GM12864 (cell line): Measurements from ENCODE around the gene HTR3A.
"Not testable (repeated sequence)": the region's sequence is repeated elsewhere in the genome, so short reads cannot be mapped to it uniquely, and the experiment has no call there.

Experiments used
- DNase-seq: peaks from one replicate; pipeline ENCODE4 v3.0.0-alpha.2; 2011; ENCODE audit warnings: low read depth
- H3K4me3 ChIP-seq: 2 replicates; pipeline ENCODE4 v1.5.1; 2011; ENCODE audit warnings: mild to moderate bottlenecking, low read depth, low read length, control low read depth
- CTCF ChIP-seq: IDR thresholded peaks from 2 replicates; pipeline ENCODE4 v1.5.1; 2011; ENCODE audit warnings: low read depth, mild to moderate bottlenecking, moderate library complexity, low read length, control low read depth, inconsistent platforms; ENCODE audit errors: missing control alignments

Gene HTR3A

GRCh38 chr11:113937918-113938317 is 37.0 kb upstream of the HTR3A start:
- H3K4me3 ChIP-seq = no peak overlapping the region
- no peak for DNase-seq
- no peak for TF ChIP-seq CTCF

- no peak overlapping the region for H3K4me3 ChIP-seq
- no peak for TF ChIP-seq CTCF
- DNase-seq = no peak
Observed at GRCh38 chr11:113942256-113942655, 32.7 kb upstream of the HTR3A start.

- not testable (repeated sequence) for H3K4me3 ChIP-seq, DNase-seq
Observed at GRCh38 chr11:113946162-113946561, 28.7 kb upstream of the HTR3A start.

- no peak for DNase-seq
- H3K4me3 ChIP-seq = no peak overlapping the region
- TF ChIP-seq CTCF = no peak
Observed at GRCh38 chr11:113947994-113948393, 26.9 kb upstream of the HTR3A start.

- no peak for TF ChIP-seq CTCF
- DNase-seq = no peak
Observed at GRCh38 chr11:113949891-113950290, 25.0 kb upstream of the HTR3A start.

GRCh38 chr11:113951537-113951936 is 23.4 kb upstream of the HTR3A start:
- no peak for TF ChIP-seq CTCF
- DNase-seq = no peak

More at GRCh38 chr11:113949891-113950290, 25.0 kb upstream of the HTR3A start:
- no peak overlapping the region for H3K4me3 ChIP-seq

GRCh38 chr11:113952070-113952469 is 22.8 kb upstream of the HTR3A start:
- no peak for TF ChIP-seq CTCF
- no peak overlapping the region for H3K4me3 ChIP-seq
- DNase-seq = no peak

More at GRCh38 chr11:113951537-113951936, 23.4 kb upstream of the HTR3A start:
- no peak overlapping the region for H3K4me3 ChIP-seq
